Sigmoid colon (tissue), 7 donors: Measurements from ENCODE around the gene CNTD1. TPM values are rescaled to one million over a fixed set of nuclear protein-coding genes. Genes with fewer than 3 reads are reported as not detected.

Experiments
- DNase-seq: peaks from one replicate; pipeline ENCODE4 v3.0.0-alpha.2; 2019
- H3K27ac ChIP-seq, 4 donors: fragments of 200-600 bp; sonication (generic); one replicate each; pipeline ENCODE4 v1.5.1; 2016 to 2019; ENCODE audit warnings: mild to moderate bottlenecking in 1 of 4
- H3K27me3 ChIP-seq, 3 donors: fragments of 200-600 bp; sonication (generic); one replicate each; pipeline ENCODE4 v1.5.1; 2019; ENCODE audit warnings: mild to moderate bottlenecking in 1 of 3
- H3K36me3 ChIP-seq, 4 donors: fragments of 200-600 bp; sonication (generic); one replicate each; pipeline ENCODE4 v1.5.1; 2016 to 2019
- H3K4me1 ChIP-seq, 4 donors: fragments of 200-600 bp; sonication (generic); one replicate each; pipeline ENCODE4 v1.5.1; 2017 to 2019
- H3K4me3 ChIP-seq, 4 donors: fragments of 200-600 bp; sonication (generic); one replicate each; pipeline ENCODE4 v1.5.1; 2017 to 2019; ENCODE audit warnings: mild to moderate bottlenecking in 2 of 4, moderate library complexity in 1 of 4
- H3K9me3 ChIP-seq, 4 donors: fragments of 200-600 bp in 3 of 4; sonication (generic) in 3 of 4; one replicate each; pipeline versions ENCODE4 v1.5.1 to v1.6.1; 2013 to 2019
- EP300 ChIP-seq, 4 donors: sonication (generic); formaldehyde crosslinking; IDR thresholded peaks; one replicate each; pipeline ENCODE4 v1.6.1; 2017; ENCODE audit warnings: antibody characterized with exemption in 4 of 4
- POLR2A ChIP-seq, 2 donors: fragments of 450-650 bp; IDR thresholded peaks; one replicate each; pipeline ENCODE4 v1.6.1; 2016; ENCODE audit warnings: antibody characterized with exemption in 2 of 2, mild to moderate bottlenecking in 2 of 2, moderate library complexity in 2 of 2
- POLR2AphosphoS5 ChIP-seq, 4 donors: sonication (generic); formaldehyde crosslinking; IDR thresholded peaks; one replicate each; pipeline ENCODE4 v1.6.1; 2017; ENCODE audit warnings: antibody characterized with exemption in 4 of 4
- WGBS, 2 donors: extraction: QIAGEN DNeasy Blood & Tissue Kit; methylation state at CpG; one replicate each; pipeline ENCODE4 v1.1.7; 2013; 5-methylcytosine and 5-hydroxymethylcytosine counted together
- intact Hi-C: fragments of 100-400 bp; cut with DNase I; formaldehyde crosslinking; loops from one replicate; pipeline ENCODE4 v1.15.1; 2023
- polyA plus RNA-seq, 3 donors: library from polyadenylated mRNA; stranded (reverse); fragments of 200-250 nt; gene quantifications; one replicate each; pipeline ENCODE4 v1.2.3, GENCODE V29; 2013
- total RNA-seq, 4 donors: library from RNA; depleted of rRNA; stranded (reverse); fragments of >200 nt; gene quantifications; one replicate each; pipeline ENCODE4 v1.1.0, GENCODE V29; 2016
- TF ChIP-seq, protein P1 (sequence below), 4 experiments: fragments of 450-650 bp in 3 of 4; fragments of 200-600 bp in 1 of 4; IDR thresholded peaks; one replicate each; pipeline ENCODE4 v1.5.1; 2016 to 2019; ENCODE audit warnings: antibody characterized with exemption in 4 of 4, mild to moderate bottlenecking in 3 of 4, moderate library complexity in 2 of 4
- donor health status: healthy with polysubstance abuse.
- donor health status: Bipolar disorder and iron deficiency.
- donor health status: healthy.

CNTD1 gene
- total and polyA plus RNA-seq, 7 donors: 0.33 to 7.2 (median 2.3) TPM; not detected in 3

DNA sequence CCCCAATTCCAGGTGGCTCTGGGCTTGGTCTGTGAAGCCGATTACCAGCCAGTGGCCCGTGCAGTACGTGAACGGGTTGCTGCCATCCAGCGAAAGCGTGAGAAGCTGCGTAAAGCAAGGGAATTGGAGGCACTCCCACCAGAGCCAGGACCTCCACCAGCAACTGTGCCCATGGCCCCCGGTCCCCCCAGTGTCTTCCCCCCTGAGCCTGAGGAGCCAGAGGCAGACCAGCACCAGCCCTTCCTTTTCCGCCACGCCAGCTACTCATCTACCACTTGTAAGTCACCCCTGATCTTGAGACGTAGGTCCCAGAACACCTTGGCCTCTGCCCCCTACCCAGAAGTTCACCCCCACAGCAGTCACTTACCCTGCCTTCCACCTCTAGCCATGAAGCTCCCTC lies 11.4 kb upstream of the CNTD1 start:
- Histone ChIP-seq H3K4me1 (peaks cover 0 to 14% (median 7%) of the 10 kb centered on the region in 4 donors), H3K4me3 (no peak overlapping the region), H3K9me3 (no peaks in the 10 kb centered on the region), H3K36me3 (no peaks in the 10 kb centered on the region), H3K27ac (no peak overlapping the region), H3K27me3 (peaks cover 23 to 67% (median 54%) of the 10 kb centered on the region in 3 donors)
- intact Hi-C loops: no loop called here
- no peak for TF ChIP-seq POLR2AphosphoS5 (IDR thresholded peaks at IDR 0.05)
- no peak for TF ChIP-seq POLR2A (IDR thresholded peaks at IDR 0.05)
- TF ChIP-seq EP300 (IDR thresholded peaks at IDR 0.05): no peak
- DNase-seq: no peak
- 89 to 93% methylated on average over 11 of the region's 11 CpGs for WGBS, 2 donors

DNA sequence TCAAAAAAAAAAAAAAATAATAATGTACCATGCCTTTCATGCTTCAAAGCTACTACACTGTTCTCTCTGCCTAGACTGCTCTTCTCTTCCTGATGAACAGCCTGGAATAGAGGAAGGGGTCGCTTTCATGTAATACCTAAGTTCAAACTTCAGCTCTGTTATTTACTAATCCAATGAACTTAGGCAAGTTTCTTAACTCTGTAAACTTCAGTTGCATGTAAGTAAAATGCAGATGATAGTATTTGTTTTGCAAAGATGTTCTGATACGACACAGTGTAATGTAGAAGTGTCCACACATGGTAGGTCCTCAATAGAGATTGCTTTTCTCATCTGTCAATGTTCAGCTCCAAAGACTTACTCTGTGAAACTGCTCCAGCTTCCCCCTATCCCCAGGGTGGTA lies 6.7 kb upstream of the CNTD1 start:
- WGBS, 2 donors: 87 to 88% methylated on average over 2 of the region's 2 CpGs
- Histone ChIP-seq H3K4me3 (no peak overlapping the region), H3K27ac (no peak overlapping the region), H3K4me1 (peaks cover 0 to 7% (median 3%) of the 10 kb centered on the region in 4 donors), H3K27me3 (peaks cover 0 to 20% (median 8%) of the 10 kb centered on the region in 3 donors), H3K9me3 (no peaks in the 10 kb centered on the region), H3K36me3 (peaks cover 0 to 18% (median 0%) of the 10 kb centered on the region in 4 donors)
- intact Hi-C loops: no loop called here
- DNase-seq: no peak
- TF ChIP-seq POLR2AphosphoS5 (IDR thresholded peaks at IDR 0.05) (no peak), EP300 (IDR thresholded peaks at IDR 0.05) (no peak), POLR2A (IDR thresholded peaks at IDR 0.05) (no peak)
- TF ChIP-seq, protein P1, sequence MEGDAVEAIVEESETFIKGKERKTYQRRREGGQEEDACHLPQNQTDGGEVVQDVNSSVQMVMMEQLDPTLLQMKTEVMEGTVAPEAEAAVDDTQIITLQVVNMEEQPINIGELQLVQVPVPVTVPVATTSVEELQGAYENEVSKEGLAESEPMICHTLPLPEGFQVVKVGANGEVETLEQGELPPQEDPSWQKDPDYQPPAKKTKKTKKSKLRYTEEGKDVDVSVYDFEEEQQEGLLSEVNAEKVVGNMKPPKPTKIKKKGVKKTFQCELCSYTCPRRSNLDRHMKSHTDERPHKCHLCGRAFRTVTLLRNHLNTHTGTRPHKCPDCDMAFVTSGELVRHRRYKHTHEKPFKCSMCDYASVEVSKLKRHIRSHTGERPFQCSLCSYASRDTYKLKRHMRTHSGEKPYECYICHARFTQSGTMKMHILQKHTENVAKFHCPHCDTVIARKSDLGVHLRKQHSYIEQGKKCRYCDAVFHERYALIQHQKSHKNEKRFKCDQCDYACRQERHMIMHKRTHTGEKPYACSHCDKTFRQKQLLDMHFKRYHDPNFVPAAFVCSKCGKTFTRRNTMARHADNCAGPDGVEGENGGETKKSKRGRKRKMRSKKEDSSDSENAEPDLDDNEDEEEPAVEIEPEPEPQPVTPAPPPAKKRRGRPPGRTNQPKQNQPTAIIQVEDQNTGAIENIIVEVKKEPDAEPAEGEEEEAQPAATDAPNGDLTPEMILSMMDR (IDR thresholded peaks at IDR 0.05): no peak

DNA sequence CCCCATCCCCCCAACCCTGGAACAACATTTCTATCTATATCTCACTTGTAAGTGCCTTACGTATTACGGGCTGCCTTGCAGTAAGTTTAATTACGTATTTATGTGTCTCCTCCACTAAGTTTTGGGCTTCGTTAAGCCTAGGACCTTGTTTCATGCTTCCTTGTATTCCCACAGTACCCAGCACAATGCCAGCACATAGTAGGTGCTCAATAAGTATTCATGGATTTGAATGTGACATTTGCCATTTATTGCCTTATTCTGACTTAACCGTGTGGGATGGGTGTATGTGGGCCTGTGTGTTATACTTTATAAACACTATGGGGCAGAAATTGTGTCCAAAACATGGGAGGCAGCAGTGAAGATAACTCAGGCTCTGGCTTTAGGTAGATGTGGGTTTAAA lies 6.1 kb upstream of the CNTD1 start:
- Histone ChIP-seq H3K27me3 (peaks cover 0 to 14% (median 2%) of the 10 kb centered on the region in 3 donors), H3K4me3 (no peak overlapping the region), H3K36me3 (peaks cover 0 to 23% (median 0%) of the 10 kb centered on the region in 4 donors), H3K9me3 (no peaks in the 10 kb centered on the region), H3K4me1 (peaks cover 0 to 13% (median 9%) of the 10 kb centered on the region in 4 donors), H3K27ac (no peak overlapping the region)
- 76 to 81% methylated on average over 5 of the region's 5 CpGs for WGBS, 2 donors
- intact Hi-C loops: no loop called here
- TF ChIP-seq POLR2A (IDR thresholded peaks at IDR 0.05) (no peak), EP300 (IDR thresholded peaks at IDR 0.05) (no peak), POLR2AphosphoS5 (IDR thresholded peaks at IDR 0.05) (no peak)
- TF ChIP-seq, protein P1 (IDR thresholded peaks at IDR 0.05): no peak
- no peak for DNase-seq

DNA sequence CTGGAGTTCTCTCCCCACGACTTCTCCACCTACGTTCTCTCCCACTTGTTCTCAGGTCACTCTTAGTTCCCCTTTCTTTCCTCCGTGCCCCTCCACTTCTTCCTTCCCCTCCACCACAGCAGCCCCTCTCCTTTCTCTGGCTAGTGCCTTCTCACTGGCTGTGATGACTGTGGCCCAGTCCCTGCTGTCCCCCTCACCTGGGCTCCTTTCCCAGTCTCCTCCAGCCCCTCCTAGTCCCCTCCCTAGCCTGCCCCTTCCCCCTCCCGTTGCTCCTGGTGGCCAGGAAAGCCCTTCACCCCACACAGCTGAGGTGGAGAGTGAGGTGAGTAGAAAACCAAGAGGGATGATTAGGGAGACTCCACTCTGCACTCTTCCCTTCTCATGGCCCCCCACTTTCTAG lies 3.6 kb upstream of the CNTD1 start:
- TF ChIP-seq, protein P1 (IDR thresholded peaks at IDR 0.05): no peak
- TF ChIP-seq EP300 (IDR thresholded peaks at IDR 0.05): no peak
- TF ChIP-seq POLR2A (IDR thresholded peaks at IDR 0.05): no peak
- no peak for TF ChIP-seq POLR2AphosphoS5 (IDR thresholded peaks at IDR 0.05)
- peaks cover 0 to 25% (median 22%) of the 10 kb centered on the region in 4 donors for H3K4me1 ChIP-seq
- H3K27me3 ChIP-seq: no peaks in the 10 kb centered on the region
- H3K27ac ChIP-seq: no peak overlapping the region
- no peak overlapping the region for H3K4me3 ChIP-seq
- 42 to 57% methylated on average over 4 of the region's 4 CpGs for WGBS, 2 donors
- intact Hi-C loops: no loop called here
- DNase-seq: no peak
- H3K36me3 ChIP-seq: peaks cover 0 to 23% (median 0%) of the 10 kb centered on the region in 4 donors
- no peaks in the 10 kb centered on the region for H3K9me3 ChIP-seq

DNA sequence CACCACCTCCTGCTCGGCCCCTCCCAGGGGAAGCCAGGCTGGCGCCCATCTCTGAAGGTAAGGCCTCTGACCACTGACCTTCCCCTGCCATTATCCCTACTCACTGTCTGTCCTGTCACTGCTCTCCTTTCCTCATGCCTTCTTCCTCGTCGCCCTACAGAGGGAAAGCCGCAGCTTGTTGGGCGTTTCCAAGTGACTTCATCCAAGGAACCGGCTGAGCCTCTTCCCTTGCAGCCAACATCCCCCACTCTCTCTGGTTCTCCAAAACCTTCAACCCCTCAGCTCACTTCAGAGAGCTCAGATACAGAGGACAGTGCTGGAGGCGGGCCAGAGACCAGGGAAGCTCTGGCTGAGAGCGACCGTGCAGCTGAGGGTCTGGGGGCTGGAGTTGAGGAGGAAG lies 3.2 kb upstream of the CNTD1 start:
- H3K4me1 ChIP-seq: peaks cover 0 to 25% (median 22%) of the 10 kb centered on the region in 4 donors
- no peak for TF ChIP-seq POLR2A (IDR thresholded peaks at IDR 0.05)
- TF ChIP-seq, protein P1 (IDR thresholded peaks at IDR 0.05): no peak
- TF ChIP-seq POLR2AphosphoS5 (IDR thresholded peaks at IDR 0.05): no peak
- no peak for TF ChIP-seq EP300 (IDR thresholded peaks at IDR 0.05)
- H3K27me3 ChIP-seq: no peaks in the 10 kb centered on the region
- 39 to 80% methylated on average over 10 of the region's 10 CpGs for WGBS, 2 donors
- H3K4me3 ChIP-seq: no peak overlapping the region
- no peak overlapping the region for H3K27ac ChIP-seq
- intact Hi-C loops: no loop called here
- no peaks in the 10 kb centered on the region for H3K9me3 ChIP-seq
- no peak for DNase-seq
- peaks cover 0 to 23% (median 0%) of the 10 kb centered on the region in 4 donors for H3K36me3 ChIP-seq
